Osteocyte (in vitro differentiated cells): ENCODE data around the gene ZSCAN10. TPM values are rescaled to one million over a fixed set of nuclear protein-coding genes. Genes with fewer than 3 reads are reported as not detected.

Experiments
- DNase-seq: peaks from one replicate; pipeline ENCODE4 v3.0.0; 2021; ENCODE audit warnings: mixed read lengths; ENCODE audit not compliant: unreplicated experiment; ENCODE audit errors: extremely low spot score
- H3K27ac Mint-ChIP-seq: one replicate; pipeline ENCODE4 v1.8.0; 2021; ENCODE audit warnings: mild to moderate bottlenecking, mixed read lengths; ENCODE audit not compliant: unreplicated experiment
- H3K27me3 Mint-ChIP-seq: one replicate; pipeline ENCODE4 v1.8.0; 2021; ENCODE audit warnings: mixed read lengths; ENCODE audit not compliant: unreplicated experiment
- H3K36me3 Mint-ChIP-seq: one replicate; pipeline ENCODE4 v1.8.0; 2021; ENCODE audit warnings: mixed read lengths; ENCODE audit not compliant: unreplicated experiment
- H3K4me1 Mint-ChIP-seq: one replicate; pipeline ENCODE4 v1.8.0; 2021; ENCODE audit warnings: mixed read lengths; ENCODE audit not compliant: unreplicated experiment
- H3K4me3 Mint-ChIP-seq: one replicate; pipeline ENCODE4 v1.8.0; 2021; ENCODE audit warnings: mild to moderate bottlenecking, moderate library complexity, mixed read lengths; ENCODE audit not compliant: unreplicated experiment
- H3K9me3 Mint-ChIP-seq: one replicate; pipeline ENCODE4 v1.8.0; 2021; ENCODE audit warnings: mixed read lengths; ENCODE audit not compliant: unreplicated experiment
- CTCF ChIP-seq: fragments of 200-600 bp; sonication (generic); IDR thresholded peaks from 2 replicates; pipeline ENCODE4 v1.5.0; 2021; ENCODE audit warnings: antibody characterized with exemption, mild to moderate bottlenecking, moderate library complexity
- total RNA-seq: library from RNA; stranded (reverse); gene quantifications from 2 replicates; pipeline ENCODE4 v1.2.1, GENCODE V29; 2021

Gene ZSCAN10
- total RNA-seq, 1 donor from 2014 or later, result not detected

GRCh38 chr16:3145660-3146059 is 46.6 kb upstream of the ZSCAN10 start:
- TF ChIP-seq CTCF, result no peak
- H3K27me3 Mint-ChIP-seq, result no peaks in the 10 kb centered on the region
- no peak overlapping the region for H3K27ac Mint-ChIP-seq
- H3K4me1 Mint-ChIP-seq, result peaks cover 12% of the 10 kb centered on the region
- H3K4me3 Mint-ChIP-seq, result no peak overlapping the region
- peaks cover 10% of the 10 kb centered on the region for H3K36me3 Mint-ChIP-seq
- no peaks in the 10 kb centered on the region for H3K9me3 Mint-ChIP-seq
- DNase-seq, result no peak

- Mint-ChIP-seq H3K9me3 (no peaks in the 10 kb centered on the region), H3K4me3 (no peak overlapping the region), H3K27me3 (no peaks in the 10 kb centered on the region), H3K27ac (no peak overlapping the region), H3K4me1 (peaks cover 11% of the 10 kb centered on the region), H3K36me3 (peaks cover 10% of the 10 kb centered on the region)
- no peak for TF ChIP-seq CTCF
- DNase-seq, result no peak
Observed at GRCh38 chr16:3145151-3145550, 46.1 kb upstream of the ZSCAN10 start.

- TF ChIP-seq CTCF, result no peak
- peaks cover 13% of the 10 kb centered on the region for H3K36me3 Mint-ChIP-seq
- H3K27ac Mint-ChIP-seq, result no peak overlapping the region
- H3K9me3 Mint-ChIP-seq, result no peaks in the 10 kb centered on the region
- peaks cover 5% of the 10 kb centered on the region for H3K4me1 Mint-ChIP-seq
- DNase-seq, result no peak
- no peak overlapping the region for H3K4me3 Mint-ChIP-seq
- H3K27me3 Mint-ChIP-seq, result no peaks in the 10 kb centered on the region
Observed at GRCh38 chr16:3144321-3144983, 45.4 kb upstream of the ZSCAN10 start.

- Mint-ChIP-seq H3K4me3 (no peak overlapping the region), H3K4me1 (peaks cover 2% of the 10 kb centered on the region), H3K27ac (no peak overlapping the region), H3K9me3 (no peaks in the 10 kb centered on the region), H3K36me3 (peaks cover 13% of the 10 kb centered on the region), H3K27me3 (no peaks in the 10 kb centered on the region)
- TF ChIP-seq CTCF, result no peak
- no peak for DNase-seq
Observed at GRCh38 chr16:3143598-3144320, 44.7 kb upstream of the ZSCAN10 start.

- TF ChIP-seq CTCF, result no peak
- Mint-ChIP-seq H3K4me3 (no peak overlapping the region), H3K27me3 (no peaks in the 10 kb centered on the region), H3K27ac (no peak overlapping the region), H3K36me3 (peaks cover 13% of the 10 kb centered on the region), H3K9me3 (no peaks in the 10 kb centered on the region), H3K4me1 (peaks cover 2% of the 10 kb centered on the region)
- DNase-seq, result no peak
Observed at GRCh38 chr16:3143189-3143588, 44.1 kb upstream of the ZSCAN10 start.
